Measurements from ENCODE around the gene STMN3.

STMN3 gene

GRCh38 chr20:63645218-63645617 lies 8.0 kb downstream of the STMN3 start (continued):
- TF ChIP-seq, protein P1, sequence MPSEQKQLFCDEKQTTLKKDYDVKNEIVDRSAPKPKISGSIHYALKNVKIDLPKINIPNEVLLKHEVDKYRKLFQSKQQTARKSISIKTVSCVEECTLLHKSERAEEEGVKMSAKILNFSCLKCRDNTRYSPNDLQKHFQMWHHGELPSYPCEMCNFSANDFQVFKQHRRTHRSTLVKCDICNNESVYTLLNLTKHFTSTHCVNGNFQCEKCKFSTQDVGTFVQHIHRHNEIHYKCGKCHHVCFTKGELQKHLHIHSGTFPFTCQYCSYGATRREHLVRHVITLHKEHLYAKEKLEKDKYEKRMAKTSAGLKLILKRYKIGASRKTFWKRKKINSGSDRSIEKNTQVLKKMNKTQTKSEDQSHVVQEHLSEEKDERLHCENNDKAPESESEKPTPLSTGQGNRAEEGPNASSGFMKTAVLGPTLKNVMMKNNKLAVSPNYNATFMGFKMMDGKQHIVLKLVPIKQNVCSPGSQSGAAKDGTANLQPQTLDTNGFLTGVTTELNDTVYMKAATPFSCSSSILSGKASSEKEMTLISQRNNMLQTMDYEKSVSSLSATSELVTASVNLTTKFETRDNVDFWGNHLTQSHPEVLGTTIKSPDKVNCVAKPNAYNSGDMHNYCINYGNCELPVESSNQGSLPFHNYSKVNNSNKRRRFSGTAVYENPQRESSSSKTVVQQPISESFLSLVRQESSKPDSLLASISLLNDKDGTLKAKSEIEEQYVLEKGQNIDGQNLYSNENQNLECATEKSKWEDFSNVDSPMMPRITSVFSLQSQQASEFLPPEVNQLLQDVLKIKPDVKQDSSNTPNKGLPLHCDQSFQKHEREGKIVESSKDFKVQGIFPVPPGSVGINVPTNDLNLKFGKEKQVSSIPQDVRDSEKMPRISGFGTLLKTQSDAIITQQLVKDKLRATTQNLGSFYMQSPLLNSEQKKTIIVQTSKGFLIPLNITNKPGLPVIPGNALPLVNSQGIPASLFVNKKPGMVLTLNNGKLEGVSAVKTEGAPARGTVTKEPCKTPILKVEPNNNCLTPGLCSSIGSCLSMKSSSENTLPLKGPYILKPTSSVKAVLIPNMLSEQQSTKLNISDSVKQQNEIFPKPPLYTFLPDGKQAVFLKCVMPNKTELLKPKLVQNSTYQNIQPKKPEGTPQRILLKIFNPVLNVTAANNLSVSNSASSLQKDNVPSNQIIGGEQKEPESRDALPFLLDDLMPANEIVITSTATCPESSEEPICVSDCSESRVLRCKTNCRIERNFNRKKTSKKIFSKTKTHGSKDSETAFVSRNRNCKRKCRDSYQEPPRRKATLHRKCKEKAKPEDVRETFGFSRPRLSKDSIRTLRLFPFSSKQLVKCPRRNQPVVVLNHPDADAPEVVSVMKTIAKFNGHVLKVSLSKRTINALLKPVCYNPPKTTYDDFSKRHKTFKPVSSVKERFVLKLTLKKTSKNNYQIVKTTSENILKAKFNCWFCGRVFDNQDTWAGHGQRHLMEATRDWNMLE (tag by site-specific recombination; conservative IDR thresholded peaks at IDR 0.05; ENCODE audit: low read depth) = no peak
- no peak for TF ChIP-seq ZNF18 (tag by site-specific recombination; IDR thresholded peaks at IDR 0.05)
- no peak for TF ChIP-seq ZNF23 (tag by site-specific recombination; IDR thresholded peaks at IDR 0.05; ENCODE audit: borderline replicate concordance)

GRCh38 chr20:63643946-63644345 lies 9.3 kb downstream of the STMN3 start:
- H3K36me3 ChIP-seq (ENCODE audit: control insufficient read depth in 2 of 2, insufficient read depth in 1 of 2, low read length in 2 of 2) = no peaks in the 10 kb centered on the region
- peaks cover 3% of the 10 kb centered on the region; the same call in 1 of the 2 replicates for H3K4me1 ChIP-seq (ENCODE audit: control insufficient read depth, insufficient read depth, low read length)
- H3K9me3 ChIP-seq (ENCODE audit: control insufficient read depth, insufficient read depth, low read depth, low read length) = no peaks in the 10 kb centered on the region
- H3K27ac ChIP-seq (ENCODE audit: extremely low read depth, low read depth, low read length) = no peak overlapping the region
- CTCF ChIA-PET = no interaction called here
- no peak for TF ChIP-seq FEZF1 (tag by site-specific recombination; IDR thresholded peaks at IDR 0.05)
- no peak for TF ChIP-seq ZNF175 (tag by site-specific recombination; IDR thresholded peaks at IDR 0.05)
- no peak for TF ChIP-seq ZNF830 (tag by site-specific recombination; IDR thresholded peaks at IDR 0.05; ENCODE audit: low read depth)
- H3K4me3 ChIP-seq (ENCODE audit: low read depth, low read length) = no peak overlapping the region
- POLR2A ChIA-PET = interaction anchor here (1.0 kb wide), 1 partner anchor 9 kb away, joined by 3 read pairs; the partner anchor contains the start of gene STMN3

DNA sequence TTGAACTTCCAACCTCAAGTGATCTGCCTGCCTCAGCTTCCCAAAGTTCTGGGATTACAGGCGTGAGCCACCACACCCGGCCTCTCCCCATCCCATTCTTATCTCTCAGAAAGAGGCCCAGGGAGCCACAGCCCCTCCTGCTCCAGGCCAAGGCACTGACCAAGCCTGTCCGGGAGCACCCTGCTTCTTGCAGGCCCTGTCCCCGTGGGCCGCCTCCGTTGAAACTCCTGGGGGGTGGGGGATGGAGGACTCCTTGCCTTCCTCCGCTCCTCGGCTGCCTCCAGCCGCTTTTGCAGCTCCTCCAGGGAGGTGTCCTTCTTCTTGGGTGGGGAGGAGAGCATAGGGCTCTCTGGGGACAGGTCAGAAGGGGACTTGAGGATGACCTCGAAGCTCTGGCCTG lies 9.7 kb downstream of the STMN3 start:
- Histone ChIP-seq H3K36me3 (ENCODE audit: control insufficient read depth in 2 of 2, insufficient read depth in 1 of 2, low read length in 2 of 2) (no peaks in the 10 kb centered on the region), H3K4me1 (ENCODE audit: control insufficient read depth, insufficient read depth, low read length) (peaks cover 3% of the 10 kb centered on the region; the same call in 1 of the 2 replicates), H3K27ac (ENCODE audit: extremely low read depth, low read depth, low read length) (no peak overlapping the region), H3K4me3 (ENCODE audit: low read depth, low read length) (no peak overlapping the region), H3K9me3 (ENCODE audit: control insufficient read depth, insufficient read depth, low read depth, low read length) (no peaks in the 10 kb centered on the region)
- ChIA-PET POLR2A (interaction anchor here (2.5 kb wide), 1 partner anchor 10 kb away, joined by 17 read pairs; the partner anchor contains the start of gene STMN3), CTCF (no interaction called here)
- TF ChIP-seq ZNF544 (tag by site-specific recombination; IDR thresholded peaks at IDR 0.05) (no peak), KLF17 (tag by site-specific recombination; IDR thresholded peaks at IDR 0.05) (no peak), ZNF510 (tag by site-specific recombination; IDR thresholded peaks at IDR 0.05; ENCODE audit: insufficient replicate concordance) (no peak), GLI2 (tag by site-specific recombination; IDR thresholded peaks at IDR 0.05; ENCODE audit: borderline replicate concordance, low read depth) (no peak), PRDM1 (tag by site-specific recombination; IDR thresholded peaks at IDR 0.05) (no peak), ZNF704 (tag by site-specific recombination; IDR thresholded peaks at IDR 0.05) (no peak), OVOL3 (tag by site-specific recombination; IDR thresholded peaks at IDR 0.05) (no peak), ZNF426 (tag by site-specific recombination; IDR thresholded peaks at IDR 0.05) (no peak), GLI4 (tag by site-specific recombination; IDR thresholded peaks at IDR 0.05) (no peak), MYNN (tag by site-specific recombination; IDR thresholded peaks at IDR 0.05; ENCODE audit: borderline replicate concordance) (no peak)
- TF ChIP-seq, protein P1 (tag by site-specific recombination; conservative IDR thresholded peaks at IDR 0.05; ENCODE audit: low read depth) = no peak
- TF ChIP-seq, protein P2, sequence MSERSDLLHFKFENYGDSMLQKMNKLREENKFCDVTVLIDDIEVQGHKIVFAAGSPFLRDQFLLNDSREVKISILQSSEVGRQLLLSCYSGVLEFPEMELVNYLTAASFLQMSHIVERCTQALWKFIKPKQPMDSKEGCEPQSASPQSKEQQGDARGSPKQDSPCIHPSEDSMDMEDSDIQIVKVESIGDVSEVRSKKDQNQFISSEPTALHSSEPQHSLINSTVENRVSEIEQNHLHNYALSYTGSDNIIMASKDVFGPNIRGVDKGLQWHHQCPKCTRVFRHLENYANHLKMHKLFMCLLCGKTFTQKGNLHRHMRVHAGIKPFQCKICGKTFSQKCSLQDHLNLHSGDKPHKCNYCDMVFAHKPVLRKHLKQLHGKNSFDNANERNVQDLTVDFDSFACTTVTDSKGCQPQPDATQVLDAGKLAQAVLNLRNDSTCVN (tag by site-specific recombination; optimal IDR thresholded peaks at IDR 0.05) = no peak

Data from HEK293 (cell line).